Keratinocyte (primary cell): Measurements from ENCODE around the gene CCDC197.

Source experiments
- EZH2 ChIP-seq: IDR thresholded peaks from one replicate; pipeline ENCODE4 v1.6.1; 2012; ENCODE audit warnings: inconsistent platforms, mild to moderate bottlenecking, low read length, moderate library complexity
- TF ChIP-seq, protein P1 (sequence below), 3 experiments: IDR thresholded peaks in 1 of 3; conservative IDR thresholded peaks in 1 of 3; optimal IDR thresholded peaks in 1 of 3; 2 replicates in 2 of 3; 3 replicates in 1 of 3; pipeline versions ENCODE3 to v1.5.1; 2011; ENCODE audit warnings: low read length in 3 of 3, mild to moderate bottlenecking in 3 of 3, moderate library complexity in 2 of 3, control low read depth in 1 of 3, inconsistent platforms in 1 of 3; ENCODE audit not compliant: insufficient read depth in 2 of 3; ENCODE audit errors: extremely low read depth in 1 of 3

GRCh38 chr14:94037954-94038353 is 40.9 kb downstream of the CCDC197 start:
- TF ChIP-seq, protein P1, sequence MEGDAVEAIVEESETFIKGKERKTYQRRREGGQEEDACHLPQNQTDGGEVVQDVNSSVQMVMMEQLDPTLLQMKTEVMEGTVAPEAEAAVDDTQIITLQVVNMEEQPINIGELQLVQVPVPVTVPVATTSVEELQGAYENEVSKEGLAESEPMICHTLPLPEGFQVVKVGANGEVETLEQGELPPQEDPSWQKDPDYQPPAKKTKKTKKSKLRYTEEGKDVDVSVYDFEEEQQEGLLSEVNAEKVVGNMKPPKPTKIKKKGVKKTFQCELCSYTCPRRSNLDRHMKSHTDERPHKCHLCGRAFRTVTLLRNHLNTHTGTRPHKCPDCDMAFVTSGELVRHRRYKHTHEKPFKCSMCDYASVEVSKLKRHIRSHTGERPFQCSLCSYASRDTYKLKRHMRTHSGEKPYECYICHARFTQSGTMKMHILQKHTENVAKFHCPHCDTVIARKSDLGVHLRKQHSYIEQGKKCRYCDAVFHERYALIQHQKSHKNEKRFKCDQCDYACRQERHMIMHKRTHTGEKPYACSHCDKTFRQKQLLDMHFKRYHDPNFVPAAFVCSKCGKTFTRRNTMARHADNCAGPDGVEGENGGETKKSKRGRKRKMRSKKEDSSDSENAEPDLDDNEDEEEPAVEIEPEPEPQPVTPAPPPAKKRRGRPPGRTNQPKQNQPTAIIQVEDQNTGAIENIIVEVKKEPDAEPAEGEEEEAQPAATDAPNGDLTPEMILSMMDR (optimal IDR thresholded peaks at IDR 0.05 in 1 of 3, IDR thresholded peaks at IDR 0.05 in 1 of 3, conservative IDR thresholded peaks at IDR 0.05 in 1 of 3; ENCODE audit: extremely low read depth in 1 of 3, insufficient read depth in 2 of 3, low read length in 3 of 3) = no peak
- TF ChIP-seq EZH2 = no peak
